ENCODE measurements around the gene TMEM117.

Gene TMEM117

DNA sequence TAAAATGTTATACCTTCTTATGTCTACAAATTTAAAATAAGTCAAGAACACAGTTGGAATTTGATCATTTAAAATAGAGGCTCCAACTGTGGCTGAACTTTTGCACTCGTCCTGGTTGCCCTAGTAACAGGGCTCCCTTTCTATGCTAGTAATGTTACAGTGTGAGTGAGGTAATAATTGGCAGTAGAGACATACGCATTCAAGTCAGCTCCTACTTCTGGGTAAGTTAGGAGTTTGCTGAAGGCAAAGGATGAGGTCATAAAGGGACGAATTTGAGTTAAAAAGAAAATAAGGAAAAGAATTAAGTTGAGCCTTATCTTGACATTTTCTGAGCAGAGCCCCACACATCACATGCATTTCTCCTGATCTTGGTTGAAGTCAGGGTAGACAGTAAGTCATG is 129.1 kb downstream of the TMEM117 start:
- DNase-seq (ENCODE audit: low spot score): no peak
- TF ChIP-seq, protein P1, sequence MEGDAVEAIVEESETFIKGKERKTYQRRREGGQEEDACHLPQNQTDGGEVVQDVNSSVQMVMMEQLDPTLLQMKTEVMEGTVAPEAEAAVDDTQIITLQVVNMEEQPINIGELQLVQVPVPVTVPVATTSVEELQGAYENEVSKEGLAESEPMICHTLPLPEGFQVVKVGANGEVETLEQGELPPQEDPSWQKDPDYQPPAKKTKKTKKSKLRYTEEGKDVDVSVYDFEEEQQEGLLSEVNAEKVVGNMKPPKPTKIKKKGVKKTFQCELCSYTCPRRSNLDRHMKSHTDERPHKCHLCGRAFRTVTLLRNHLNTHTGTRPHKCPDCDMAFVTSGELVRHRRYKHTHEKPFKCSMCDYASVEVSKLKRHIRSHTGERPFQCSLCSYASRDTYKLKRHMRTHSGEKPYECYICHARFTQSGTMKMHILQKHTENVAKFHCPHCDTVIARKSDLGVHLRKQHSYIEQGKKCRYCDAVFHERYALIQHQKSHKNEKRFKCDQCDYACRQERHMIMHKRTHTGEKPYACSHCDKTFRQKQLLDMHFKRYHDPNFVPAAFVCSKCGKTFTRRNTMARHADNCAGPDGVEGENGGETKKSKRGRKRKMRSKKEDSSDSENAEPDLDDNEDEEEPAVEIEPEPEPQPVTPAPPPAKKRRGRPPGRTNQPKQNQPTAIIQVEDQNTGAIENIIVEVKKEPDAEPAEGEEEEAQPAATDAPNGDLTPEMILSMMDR (IDR thresholded peaks at IDR 0.05; ENCODE audit: extremely low read depth, missing control alignments): no peak

DNA sequence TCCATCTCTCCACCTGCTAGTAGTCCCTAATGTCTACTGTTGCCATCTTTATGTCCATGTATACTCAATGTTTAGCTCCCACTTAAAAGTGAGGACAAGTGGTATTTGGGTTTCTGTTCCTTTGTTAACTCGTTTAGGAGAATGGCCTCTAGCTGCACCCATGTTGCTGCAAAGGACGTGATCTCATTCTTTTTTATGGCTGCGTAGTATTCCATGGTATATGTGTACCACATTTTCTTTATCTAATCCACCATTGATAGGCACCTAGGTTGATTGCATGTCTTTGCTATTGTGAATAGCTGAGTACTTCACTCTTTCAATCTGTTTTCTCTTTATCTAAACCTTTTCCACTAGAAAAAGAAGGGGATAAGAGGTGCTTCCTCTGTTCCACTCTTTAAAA is 130.0 kb downstream of the TMEM117 start:
- DNase-seq (ENCODE audit: low spot score): no peak
- TF ChIP-seq, protein P1 (IDR thresholded peaks at IDR 0.05; ENCODE audit: extremely low read depth, missing control alignments): no peak

DNA sequence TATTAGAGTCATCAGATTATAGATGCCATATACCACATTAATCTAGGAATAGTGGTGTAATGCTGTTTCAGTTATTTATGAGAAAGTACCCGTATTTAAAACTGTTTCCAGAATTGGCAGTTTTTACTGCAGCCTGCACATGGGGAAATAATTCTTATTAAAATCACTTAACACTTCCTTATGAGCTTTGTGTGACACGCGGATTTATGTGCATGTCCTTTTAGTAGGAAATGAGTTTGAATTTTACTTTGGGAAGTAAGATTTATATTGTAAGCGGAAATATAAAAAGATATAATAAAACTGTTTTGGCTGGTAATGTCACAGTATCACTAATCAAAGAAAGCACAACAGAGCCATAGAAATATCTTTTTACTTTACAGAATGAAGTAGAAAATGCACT is 132.9 kb downstream of the TMEM117 start:
- no peak for DNase-seq (ENCODE audit: low spot score)
- TF ChIP-seq, protein P1 (IDR thresholded peaks at IDR 0.05; ENCODE audit: extremely low read depth, missing control alignments): no peak

DNA sequence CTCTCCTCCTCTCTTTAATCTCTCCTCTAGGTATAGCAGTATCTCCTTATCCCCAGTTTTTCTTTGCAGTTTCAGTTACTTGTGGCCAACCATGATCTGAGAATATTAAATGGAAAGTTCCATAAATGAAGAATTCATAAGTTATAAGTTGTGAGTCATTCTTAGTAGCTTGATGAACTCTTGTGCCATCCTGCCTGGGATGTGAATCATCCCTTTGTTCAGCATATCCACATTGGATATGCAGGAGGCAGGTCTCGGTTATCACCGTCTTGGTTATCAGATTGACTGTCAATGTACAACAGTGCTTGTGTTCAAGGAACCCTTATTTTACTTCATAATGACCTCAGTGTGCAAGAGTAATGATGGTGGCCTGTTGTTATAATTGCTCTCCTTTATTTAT is 134.0 kb downstream of the TMEM117 start:
- no peak for DNase-seq (ENCODE audit: low spot score)
- TF ChIP-seq, protein P1 (IDR thresholded peaks at IDR 0.05; ENCODE audit: extremely low read depth, missing control alignments): no peak

DNA sequence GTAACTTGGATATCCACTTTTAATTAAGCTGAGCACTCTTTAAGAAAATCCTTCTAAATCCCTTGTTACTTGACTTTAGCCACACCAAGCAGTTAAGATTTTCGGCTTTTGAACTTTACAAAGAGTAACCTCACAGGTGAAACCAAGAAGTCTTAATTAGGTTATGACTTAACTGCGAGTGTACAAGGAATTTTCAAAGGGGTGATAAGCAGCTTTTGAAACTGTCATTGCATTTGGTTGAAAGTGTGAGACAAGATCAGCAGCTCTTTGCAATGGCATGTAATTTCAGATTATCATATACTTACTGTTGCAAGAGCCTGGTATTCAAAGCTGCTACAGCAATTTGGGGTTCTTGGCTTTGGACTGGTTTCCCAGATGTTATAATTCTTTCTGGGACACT is 137.5 kb downstream of the TMEM117 start:
- no peak for DNase-seq (ENCODE audit: low spot score)

DNA sequence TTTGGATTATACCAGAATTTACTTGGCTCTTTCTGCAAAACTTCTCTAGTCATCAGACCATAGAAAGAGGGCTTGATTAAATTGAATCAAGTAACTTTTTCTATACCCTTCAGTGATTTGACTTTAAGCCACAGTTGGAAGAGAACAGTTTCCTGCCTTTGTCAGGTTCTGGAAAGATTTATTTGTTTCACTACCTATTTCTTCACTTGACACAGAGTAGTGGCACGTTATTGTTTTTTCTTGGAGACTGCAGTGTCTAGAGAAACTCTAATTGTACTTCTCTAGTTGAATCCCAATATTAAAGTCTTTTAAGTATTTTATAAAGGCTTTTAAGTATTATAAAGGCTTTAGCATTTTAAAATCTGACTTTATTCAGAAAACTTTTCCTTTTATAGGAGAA is 138.1 kb downstream of the TMEM117 start:
- no peak for DNase-seq (ENCODE audit: low spot score)
- TF ChIP-seq, protein P1 (IDR thresholded peaks at IDR 0.05; ENCODE audit: extremely low read depth, missing control alignments): no peak

More for the DNA sequence above, 137.5 kb downstream of the TMEM117 start:
- TF ChIP-seq, protein P1 (IDR thresholded peaks at IDR 0.05; ENCODE audit: extremely low read depth, missing control alignments): no peak

DNA sequence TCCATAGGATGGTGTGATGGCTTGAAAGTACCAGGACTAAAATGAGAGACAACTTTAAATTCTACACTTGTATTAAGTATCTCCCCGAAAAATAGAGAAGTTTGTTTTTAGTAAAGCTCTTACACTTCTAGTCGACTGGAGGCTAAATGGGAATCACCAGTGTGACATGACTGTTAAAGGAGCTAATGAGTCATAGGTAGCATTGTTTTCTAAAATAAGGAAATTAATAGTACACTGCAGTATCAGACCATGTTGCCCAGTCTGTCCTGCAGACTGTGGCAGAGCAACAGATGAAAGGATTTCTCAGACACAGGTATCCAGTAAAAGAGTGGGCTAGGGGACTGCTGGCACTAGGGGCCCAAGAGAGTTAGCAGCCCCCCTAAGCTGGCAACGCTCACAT is 140.1 kb downstream of the TMEM117 start:
- TF ChIP-seq, protein P1 (IDR thresholded peaks at IDR 0.05; ENCODE audit: extremely low read depth, missing control alignments): no peak
- DNase-seq (ENCODE audit: low spot score): no peak
